RCC 7860 (cell line): ENCODE results near the gene MATR3.
A peak's percentile ranks its signal among the peaks of the same experiment; 100 is the strongest.
"Not testable (repeated sequence)": the region's sequence is repeated elsewhere in the genome, so short reads cannot be mapped to it uniquely, and the experiment has no call there.

Experiments
- DNase-seq: peaks from one replicate; pipeline ENCODE4 v3.0.0-alpha.2; 2015; ENCODE audit warnings: low spot score
- FAIRE-seq: peaks from 2 replicates; lab custom pipeline; 2012; peaks lifted over from hg19 to GRCh38; lab: Jason Lieb, UNC

MATR3 gene

GRCh38 chr5:139293507-139294373, at the start of gene MATR3:
TSS of gene MATR3 (plus strand) at chr5:139293740. CDS start at chr5:139307416, 13,676 bp downstream.
- FAIRE-seq, result peak; percentile 77
- peak; percentile 91 for DNase-seq

GRCh38 chr5:139245637-139246339, 47.8 kb upstream of the MATR3 start:
- DNase-seq, result no peak

GRCh38 chr5:139246394-139246793, 47.1 kb upstream of the MATR3 start:
- DNase-seq, result no peak
- no peak for FAIRE-seq

More at GRCh38 chr5:139245637-139246339, 47.8 kb upstream of the MATR3 start:
- FAIRE-seq, result no peak

GRCh38 chr5:139248826-139249453, 44.6 kb upstream of the MATR3 start:
- DNase-seq (no peak), FAIRE-seq (no peak)

GRCh38 chr5:139251281-139251687, 42.3 kb upstream of the MATR3 start:
- DNase-seq, result no peak
- FAIRE-seq, result no peak

- no peak for DNase-seq
- FAIRE-seq, result no peak
Observed at GRCh38 chr5:139251695-139252288, 41.7 kb upstream of the MATR3 start.

- DNase-seq (no peak), FAIRE-seq (no peak)
Observed at GRCh38 chr5:139253115-139253514, 40.4 kb upstream of the MATR3 start.

GRCh38 chr5:139256820-139257219, 36.7 kb upstream of the MATR3 start:
- FAIRE-seq (no peak), DNase-seq (no peak)

- FAIRE-seq, result no peak
- DNase-seq, result no peak
Observed at GRCh38 chr5:139262059-139262741, 31.3 kb upstream of the MATR3 start.

GRCh38 chr5:139262742-139263445, 30.6 kb upstream of the MATR3 start:
- peak; percentile 30 for FAIRE-seq

GRCh38 chr5:139263536-139263935, 30.0 kb upstream of the MATR3 start:
- no peak for FAIRE-seq
- DNase-seq, result no peak

More at GRCh38 chr5:139262742-139263445, 30.6 kb upstream of the MATR3 start:
- DNase-seq, result peak; percentile 81

GRCh38 chr5:139263946-139264345, 29.6 kb upstream of the MATR3 start:
- FAIRE-seq, result no peak
- no peak for DNase-seq

GRCh38 chr5:139265001-139265400, 28.5 kb upstream of the MATR3 start:
- DNase-seq (no peak), FAIRE-seq (no peak)

- DNase-seq (no peak), FAIRE-seq (no peak)
Observed at GRCh38 chr5:139266236-139266635, 27.3 kb upstream of the MATR3 start.

GRCh38 chr5:139267481-139267880, 26.1 kb upstream of the MATR3 start:
- DNase-seq (no peak), FAIRE-seq (no peak)

GRCh38 chr5:139268364-139269202, 25.0 kb upstream of the MATR3 start:
- FAIRE-seq (no peak), DNase-seq (no peak)

- not testable (repeated sequence) for FAIRE-seq, DNase-seq
Observed at GRCh38 chr5:139270718-139271117, 22.8 kb upstream of the MATR3 start.

- FAIRE-seq, result peak; percentile 84
- peak; percentile 83 for DNase-seq
Observed at GRCh38 chr5:139271201-139272027, 22.1 kb upstream of the MATR3 start.
